GM23248 (cell line): Measurements from ENCODE around the gene CADM1. TPM values are rescaled to one million over a fixed set of nuclear protein-coding genes. Genes with fewer than 3 reads are reported as not detected.

Experiments
- DNase-seq: peaks from one replicate; pipeline ENCODE4 v3.0.0-alpha.2; 2015
- H2AFZ ChIP-seq: fragments of 200-600 bp; sonication (generic); 2 replicates; pipeline ENCODE4 v1.6.1; 2016; ENCODE audit warnings: antibody characterized with exemption
- H3F3A ChIP-seq: fragments of 200-600 bp; sonication (generic); 2 replicates; pipeline ENCODE4 v1.6.1; 2016; ENCODE audit warnings: mild to moderate bottlenecking, antibody characterized with exemption, mixed run types; ENCODE audit not compliant: insufficient read depth
- H3K27ac ChIP-seq: fragments of 200-600 bp; sonication (generic); 2 replicates; pipeline ENCODE4 v1.5.1; 2016; ENCODE audit warnings: mild to moderate bottlenecking
- H3K27me3 ChIP-seq: fragments of 200-600 bp; sonication (generic); replicated peaks from 2 replicates; pipeline ENCODE4 v1.6.1; 2016; ENCODE audit warnings: mild to moderate bottlenecking; ENCODE audit not compliant: insufficient read depth
- H3K36me3 ChIP-seq: fragments of 200-600 bp; sonication (generic); 2 replicates; pipeline ENCODE4 v1.6.1; 2016; ENCODE audit warnings: low read depth, mild to moderate bottlenecking
- H3K4me1 ChIP-seq: fragments of 200-600 bp; sonication (generic); 2 replicates; pipeline ENCODE4 v1.6.1; 2016; ENCODE audit warnings: mild to moderate bottlenecking; ENCODE audit not compliant: insufficient read depth
- H3K4me2 ChIP-seq: fragments of 200-600 bp; sonication (generic); one replicate; pipeline ENCODE4 v1.6.1; 2016; ENCODE audit warnings: mild to moderate bottlenecking; ENCODE audit not compliant: unreplicated experiment
- H3K4me3 ChIP-seq: fragments of 200-600 bp; sonication (generic); 2 replicates; pipeline ENCODE4 v1.5.1; 2016; ENCODE audit warnings: mild to moderate bottlenecking
- H3K79me2 ChIP-seq: fragments of 200-600 bp; sonication (generic); 2 replicates; pipeline ENCODE4 v1.6.1; 2016; ENCODE audit warnings: mild to moderate bottlenecking; ENCODE audit not compliant: insufficient read depth
- H3K9ac ChIP-seq: fragments of 200-600 bp; sonication (generic); 2 replicates; pipeline ENCODE4 v1.6.1; 2016; ENCODE audit warnings: mild to moderate bottlenecking
- H3K9me2 ChIP-seq: fragments of 200-600 bp; sonication (generic); 2 replicates; pipeline ENCODE4 v1.6.1; 2016; ENCODE audit warnings: mixed run types, mild to moderate bottlenecking, moderate library complexity; ENCODE audit not compliant: insufficient read depth
- H3K9me3 ChIP-seq: fragments of 200-600 bp; sonication (generic); one replicate; pipeline ENCODE4 v1.6.1; 2017; ENCODE audit warnings: low read depth
- H4K20me1 ChIP-seq: fragments of 200-600 bp; sonication (generic); 2 replicates; pipeline ENCODE4 v1.6.0; 2016; ENCODE audit not compliant: insufficient read depth
- EZH2 ChIP-seq: fragments of 200-600 bp; sonication (generic); IDR thresholded peaks from 2 replicates; pipeline ENCODE4 v1.6.1; 2018; ENCODE audit warnings: antibody characterized with exemption, mild to moderate bottlenecking; ENCODE audit not compliant: insufficient read depth, poor library complexity, severe bottlenecking
- EZH2phosphoT487 ChIP-seq: fragments of 200-600 bp; sonication (generic); IDR thresholded peaks from 2 replicates; pipeline ENCODE4 v1.6.1; 2018; ENCODE audit warnings: antibody characterized with exemption, moderate library complexity, mild to moderate bottlenecking, low read depth; ENCODE audit not compliant: insufficient read depth
- WGBS, 2 experiments: methylation state at CpG; one replicate each; pipeline ENCODE4 v1.1.6; 2015 to 2017; ENCODE audit warnings: low lambda C conversion rate in 2 of 2, low coverage in 1 of 2; ENCODE audit errors: missing lambda C conversion rate in 2 of 2; 5-methylcytosine and 5-hydroxymethylcytosine counted together
- in situ Hi-C: fragments of 300-500 bp; cut with MboI; formaldehyde crosslinking; loops from 2 replicates; pipeline ENCODE4 v1.15.0; 2020
- polyA plus RNA-seq: library from polyadenylated mRNA; unstranded; fragments of >200 nt; fragmentation: Nextera tagmentation; extraction: Ambion mirVana; gene quantifications from 2 replicates; pipeline ENCODE4 v1.2.1, GENCODE V29; 2016
- total RNA-seq: library from RNA; depleted of rRNA; stranded (reverse); fragments of >200 nt; shearing (Covaris generic); gene quantifications from 2 replicates; pipeline ENCODE4 v1.2.3, GENCODE V29; 2014

CADM1 gene
- total and polyA plus RNA-seq, 2 experiments from 2014 or later = 0.83 to 1.4 TPM

GRCh38 chr11:115183136-115183535, 321.1 kb downstream of the CADM1 start:
- 39 to 59% methylated on average over 4 of the region's 4 CpGs for WGBS, 2 experiments
- no peak for TF ChIP-seq EZH2
- TF ChIP-seq EZH2phosphoT487 = no peak

GRCh38 chr11:115182282-115182955, 321.8 kb downstream of the CADM1 start:
- H3F3A ChIP-seq = no peaks in the 10 kb centered on the region
- 51 to 54% methylated on average over 7 of the region's 7 CpGs for WGBS, 2 experiments
- no peak overlapping the region for H3K4me3 ChIP-seq
- TF ChIP-seq EZH2phosphoT487 (no peak), EZH2 (no peak)
- H4K20me1 ChIP-seq = no peaks in the 10 kb centered on the region
- H3K36me3 ChIP-seq = no peaks in the 10 kb centered on the region
- no peaks in the 10 kb centered on the region for H3K9me2 ChIP-seq
- H3K27me3 ChIP-seq = peaks cover 11% of the 10 kb centered on the region
- H3K27ac ChIP-seq = no peak overlapping the region
- H3K9me3 ChIP-seq = no peaks in the 10 kb centered on the region
- H3K4me1 ChIP-seq = no peaks in the 10 kb centered on the region
- H2AFZ ChIP-seq = no peak overlapping the region
- in situ Hi-C loops = no loop called here
- no peak for DNase-seq
- H3K79me2 ChIP-seq = no peaks in the 10 kb centered on the region
- no peak overlapping the region for H3K4me2 ChIP-seq
- H3K9ac ChIP-seq = no peak overlapping the region

More at GRCh38 chr11:115183136-115183535, 321.1 kb downstream of the CADM1 start:
- Histone ChIP-seq H3K9ac (no peak overlapping the region), H3K4me2 (no peak overlapping the region), H3K4me3 (no peak overlapping the region), H3K4me1 (no peaks in the 10 kb centered on the region), H2AFZ (no peak overlapping the region), H3K36me3 (no peaks in the 10 kb centered on the region), H3K9me2 (no peaks in the 10 kb centered on the region), H4K20me1 (no peaks in the 10 kb centered on the region), H3K27me3 (peaks cover 11% of the 10 kb centered on the region), H3K9me3 (no peaks in the 10 kb centered on the region), H3K27ac (no peak overlapping the region), H3F3A (no peaks in the 10 kb centered on the region), H3K79me2 (no peaks in the 10 kb centered on the region)
- DNase-seq = no peak
- in situ Hi-C loops = no loop called here

- 67 to 69% methylated on average over 11 to 12 of the region's 12 CpGs for WGBS, 2 experiments
- no peaks in the 10 kb centered on the region for H4K20me1 ChIP-seq
- TF ChIP-seq EZH2 (no peak), EZH2phosphoT487 (no peak)
- in situ Hi-C loops = no loop called here
- no peak overlapping the region for H3K27ac ChIP-seq
- peaks cover 11% of the 10 kb centered on the region for H3K27me3 ChIP-seq
- H3K9me3 ChIP-seq = no peaks in the 10 kb centered on the region
- H3K36me3 ChIP-seq = no peaks in the 10 kb centered on the region
- no peak for DNase-seq
- H3K4me1 ChIP-seq = no peaks in the 10 kb centered on the region
- no peak overlapping the region for H3K4me2 ChIP-seq
- no peaks in the 10 kb centered on the region for H3K9me2 ChIP-seq
- H3K9ac ChIP-seq = no peak overlapping the region
- H3K79me2 ChIP-seq = no peaks in the 10 kb centered on the region
- no peak overlapping the region for H2AFZ ChIP-seq
- no peak overlapping the region for H3K4me3 ChIP-seq
- H3F3A ChIP-seq = no peaks in the 10 kb centered on the region
Measured at GRCh38 chr11:115181538-115181937, 322.7 kb downstream of the CADM1 start.

- Histone ChIP-seq H3K4me3 (no peak overlapping the region), H3F3A (no peaks in the 10 kb centered on the region), H3K9ac (no peak overlapping the region), H3K36me3 (no peaks in the 10 kb centered on the region), H3K27ac (no peak overlapping the region), H2AFZ (no peak overlapping the region), H3K4me1 (no peaks in the 10 kb centered on the region), H4K20me1 (no peaks in the 10 kb centered on the region), H3K79me2 (no peaks in the 10 kb centered on the region), H3K9me2 (no peaks in the 10 kb centered on the region), H3K4me2 (no peak overlapping the region), H3K27me3 (peaks cover 11% of the 10 kb centered on the region), H3K9me3 (no peaks in the 10 kb centered on the region)
- no peak for DNase-seq
- in situ Hi-C loops = no loop called here
- WGBS, 2 experiments = 7 to 12% methylated on average over 7 of the region's 7 CpGs
- no peak for TF ChIP-seq EZH2phosphoT487
- no peak for TF ChIP-seq EZH2
Measured at GRCh38 chr11:115180272-115180671, 323.9 kb downstream of the CADM1 start.
